Fibroblast of pulmonary artery (primary cell): ENCODE measurements around the gene CNTNAP2.

Experiments used
- DNase-seq: peaks from one replicate; pipeline ENCODE4 v3.0.0-alpha.2; 2010; ENCODE audit warnings: low read depth
- H3K4me3 ChIP-seq: replicated peaks from 2 replicates; pipeline ENCODE4 v1.5.1; 2011; ENCODE audit warnings: low read depth, mild to moderate bottlenecking, control low read depth, low read length, moderate library complexity
- TF ChIP-seq, protein P1 (sequence below): IDR thresholded peaks from 2 replicates; pipeline ENCODE4 v1.5.1; 2011; ENCODE audit warnings: mild to moderate bottlenecking, control low read depth, low read length, inconsistent platforms; ENCODE audit errors: missing control alignments

CNTNAP2 gene

GRCh38 chr7:148230883-148231282 is 2114.3 kb downstream of the CNTNAP2 start:
- DNase-seq, result no peak
- TF ChIP-seq, protein P1, sequence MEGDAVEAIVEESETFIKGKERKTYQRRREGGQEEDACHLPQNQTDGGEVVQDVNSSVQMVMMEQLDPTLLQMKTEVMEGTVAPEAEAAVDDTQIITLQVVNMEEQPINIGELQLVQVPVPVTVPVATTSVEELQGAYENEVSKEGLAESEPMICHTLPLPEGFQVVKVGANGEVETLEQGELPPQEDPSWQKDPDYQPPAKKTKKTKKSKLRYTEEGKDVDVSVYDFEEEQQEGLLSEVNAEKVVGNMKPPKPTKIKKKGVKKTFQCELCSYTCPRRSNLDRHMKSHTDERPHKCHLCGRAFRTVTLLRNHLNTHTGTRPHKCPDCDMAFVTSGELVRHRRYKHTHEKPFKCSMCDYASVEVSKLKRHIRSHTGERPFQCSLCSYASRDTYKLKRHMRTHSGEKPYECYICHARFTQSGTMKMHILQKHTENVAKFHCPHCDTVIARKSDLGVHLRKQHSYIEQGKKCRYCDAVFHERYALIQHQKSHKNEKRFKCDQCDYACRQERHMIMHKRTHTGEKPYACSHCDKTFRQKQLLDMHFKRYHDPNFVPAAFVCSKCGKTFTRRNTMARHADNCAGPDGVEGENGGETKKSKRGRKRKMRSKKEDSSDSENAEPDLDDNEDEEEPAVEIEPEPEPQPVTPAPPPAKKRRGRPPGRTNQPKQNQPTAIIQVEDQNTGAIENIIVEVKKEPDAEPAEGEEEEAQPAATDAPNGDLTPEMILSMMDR, result no peak
- H3K4me3 ChIP-seq, result no peak overlapping the region

GRCh38 chr7:148232784-148233183 is 2116.2 kb downstream of the CNTNAP2 start:
- no peak overlapping the region for H3K4me3 ChIP-seq
- TF ChIP-seq, protein P1, result no peak
- DNase-seq, result no peak

- DNase-seq, result no peak
- TF ChIP-seq, protein P1, result no peak
- no peak overlapping the region for H3K4me3 ChIP-seq
These were observed 2118.1 kb downstream of the CNTNAP2 start for GRCh38 chr7:148234715-148235114.

DNA sequence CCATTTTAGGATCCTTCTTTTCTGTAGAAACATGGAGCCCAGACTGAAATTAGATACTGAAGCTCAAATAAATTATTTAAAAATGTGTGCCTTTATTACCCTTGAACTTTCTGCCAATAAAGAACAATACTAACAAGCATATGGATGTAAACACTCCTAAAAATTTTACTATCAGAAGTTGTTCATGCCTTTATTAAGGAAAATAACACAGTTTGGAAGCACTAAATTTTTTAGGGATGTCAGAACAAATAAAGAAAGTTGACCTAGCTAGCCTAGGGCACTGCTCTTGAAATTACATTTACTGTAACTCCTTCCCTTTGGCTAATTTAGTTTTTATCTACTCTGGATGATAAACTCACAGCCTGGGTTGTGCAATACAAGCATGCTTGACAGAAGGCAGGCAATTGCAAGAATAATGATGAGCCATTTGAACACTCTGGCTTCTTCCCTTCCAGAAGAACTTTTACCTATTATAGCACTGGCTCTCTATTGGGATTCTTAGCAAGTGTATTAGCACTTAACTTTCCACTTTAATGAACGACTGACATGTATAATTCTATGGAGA is 2122.2 kb downstream of the CNTNAP2 start:
- H3K4me3 ChIP-seq, result no peak overlapping the region
- DNase-seq, result peak; percentile 10
- TF ChIP-seq, protein P1, result no peak

DNA sequence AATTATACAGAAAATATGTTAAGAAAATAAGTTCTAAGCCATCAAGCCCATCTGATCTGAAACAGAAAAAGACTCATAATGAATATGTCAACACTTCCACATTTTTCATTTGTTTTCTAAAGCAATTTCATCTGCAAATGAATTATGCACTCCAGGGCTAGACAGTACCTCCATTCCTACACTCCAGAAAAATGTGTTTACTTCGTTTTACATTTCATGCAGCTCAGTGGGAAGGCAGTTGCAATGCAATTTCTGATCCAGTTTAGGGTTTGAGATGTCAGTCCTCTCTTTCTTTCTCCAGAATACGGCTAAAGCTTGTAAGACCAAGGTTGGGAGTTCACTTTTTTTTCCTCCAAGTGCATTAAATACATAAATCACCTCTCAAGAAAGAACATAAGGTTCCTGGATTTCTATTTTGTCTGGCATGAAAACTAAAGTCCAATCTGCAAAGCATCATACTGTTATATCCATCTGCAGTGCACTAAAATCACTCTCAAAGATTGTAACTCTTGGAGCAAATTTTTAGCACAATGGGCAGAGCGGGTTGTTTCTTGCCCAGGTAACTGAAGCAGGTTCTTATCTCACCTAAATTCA is 2125.2 kb downstream of the CNTNAP2 start:
- no peak for DNase-seq
- TF ChIP-seq, protein P1, result no peak
- H3K4me3 ChIP-seq, result no peak overlapping the region

- peak overlapping the region; percentile 29 for H3K4me3 ChIP-seq
- TF ChIP-seq, protein P1, result peak; percentile 94
- peak; percentile 68 for DNase-seq
These were observed 2125.8 kb downstream of the CNTNAP2 start for GRCh38 chr7:148242294-148242821.

GRCh38 chr7:148245381-148245780 is 2128.8 kb downstream of the CNTNAP2 start:
- TF ChIP-seq, protein P1, result no peak
- DNase-seq, result no peak
- no peak overlapping the region for H3K4me3 ChIP-seq
